HepG2 (cell line): ENCODE results near the gene PTPN22. TPM values are rescaled to one million over a fixed set of nuclear protein-coding genes. Genes with fewer than 3 reads are reported as not detected.
A peak's percentile ranks its signal among the peaks of the same experiment; 100 is the strongest.

Experiments
- E2F2 ChIP-seq: sonication (generic); formaldehyde crosslinking; IDR thresholded peaks from 2 replicates; pipeline ENCODE4 v1.4.0; 2020; ENCODE audit warnings: missing genetic modification reagents, borderline replicate concordance
- ETS1 ChIP-seq: sonication (generic); formaldehyde crosslinking; IDR thresholded peaks from 2 replicates; pipeline ENCODE4 v1.4.0; 2020; ENCODE audit warnings: missing genetic modification reagents
- MAX ChIP-seq: IDR thresholded peaks from 2 replicates; pipeline ENCODE4 v1.6.1; 2012; ENCODE audit warnings: inconsistent platforms
- MED13 ChIP-seq: sonication (generic); formaldehyde crosslinking; IDR thresholded peaks from 2 replicates; pipeline ENCODE4 v1.5.0; 2020; ENCODE audit warnings: missing genetic modification reagents
- MYPOP ChIP-seq: sonication (generic); formaldehyde crosslinking; IDR thresholded peaks from 2 replicates; pipeline ENCODE4 v1.8.1; 2023; ENCODE audit warnings: mild to moderate bottlenecking, moderate library complexity, missing genetic modification reagents
- NFKB2 ChIP-seq: sonication (generic); formaldehyde crosslinking; IDR thresholded peaks from 2 replicates; pipeline ENCODE4 v1.4.0; 2020; ENCODE audit warnings: missing genetic modification reagents, borderline replicate concordance
- NFYB ChIP-seq: sonication (generic); formaldehyde crosslinking; IDR thresholded peaks from 2 replicates; pipeline ENCODE4 v1.4.0; 2020; ENCODE audit warnings: missing genetic modification reagents
- PCBP1 ChIP-seq: fragments of 200-400 bp; formaldehyde crosslinking; IDR thresholded peaks from 2 replicates; pipeline ENCODE4 v1.6.1; 2017; ENCODE audit warnings: mild to moderate bottlenecking, low read depth, low read length, borderline replicate concordance
- POGK ChIP-seq: sonication (generic); formaldehyde crosslinking; conservative IDR thresholded peaks from 2 replicates; pipeline ENCODE4 v1.8.0; 2022; ENCODE audit warnings: mild to moderate bottlenecking, moderate library complexity, missing genetic modification reagents
- POLR2A ChIP-seq, 2 experiments: IDR thresholded peaks; 2 replicates each; pipeline ENCODE4 v1.6.1; 2011; ENCODE audit warnings: low read depth in 2 of 2, low read length in 2 of 2, mild to moderate bottlenecking in 1 of 2, moderate library complexity in 1 of 2; ENCODE audit not compliant: insufficient read depth in 1 of 2
- SCMH1 ChIP-seq: sonication (generic); formaldehyde crosslinking; IDR thresholded peaks from 2 replicates; pipeline ENCODE4 v1.9.0; 2021; ENCODE audit warnings: missing genetic modification reagents, mild to moderate bottlenecking, borderline replicate concordance
- TRAFD1 ChIP-seq: sonication (generic); formaldehyde crosslinking; IDR thresholded peaks from 2 replicates; pipeline ENCODE4 v1.5.1; 2020; ENCODE audit warnings: missing genetic modification reagents, mild to moderate bottlenecking, borderline replicate concordance
- ZBTB10 ChIP-seq: sonication (generic); formaldehyde crosslinking; IDR thresholded peaks from 2 replicates; pipeline ENCODE4 v1.4.0; 2020; ENCODE audit warnings: missing genetic modification reagents, borderline replicate concordance
- ZNF143 ChIP-seq: sonication (generic); formaldehyde crosslinking; IDR thresholded peaks from 2 replicates; pipeline ENCODE4 v1.4.0; 2020; ENCODE audit warnings: missing genetic modification reagents
- ZNF253 ChIP-seq: sonication (generic); formaldehyde crosslinking; IDR thresholded peaks from 2 replicates; pipeline ENCODE4 v1.8.0; 2022; ENCODE audit warnings: mild to moderate bottlenecking, missing genetic modification reagents, borderline replicate concordance
- ZNF33A ChIP-seq: sonication (generic); formaldehyde crosslinking; IDR thresholded peaks from 2 replicates; pipeline ENCODE4 v1.5.1; 2020; ENCODE audit warnings: missing genetic modification reagents, mild to moderate bottlenecking, moderate library complexity, borderline replicate concordance
- ZNF431 ChIP-seq: sonication (generic); formaldehyde crosslinking; IDR thresholded peaks from 2 replicates; pipeline ENCODE4 v1.9.0; 2022; ENCODE audit warnings: missing genetic modification reagents, low read depth, mild to moderate bottlenecking, borderline replicate concordance
- ZSCAN31 ChIP-seq: sonication (generic); formaldehyde crosslinking; IDR thresholded peaks from 2 replicates; pipeline ENCODE4 v1.5.0; 2020; ENCODE audit warnings: low read depth, mild to moderate bottlenecking, missing genetic modification reagents
- polyA plus RNA-seq, 8 experiments: library from polyadenylated mRNA; depleted of rRNA in 3 of 8; stranded (reverse) in 7 of 8; unstranded in 1 of 8; fragments of >200 nt; fragmentation: Illumina TruSeq in 4 of 8; extraction: Trizol in 4 of 8; gene quantifications; 2 replicates each; pipeline versions ENCODE4 v1.2.1 to v1.2.3, GENCODE V29; 2011 to 2016; ENCODE audit warnings: low read depth in 4 of 8, missing spikeins in 1 of 8, mixed read lengths in 1 of 8; ENCODE audit not compliant: insufficient read depth in 1 of 8
- total RNA-seq, 5 experiments: library from RNA; depleted of rRNA; stranded (reverse); fragments of >200 nt; fragmentation: Illumina TruSeq; extraction: Trizol; gene quantifications; 2 replicates each; pipeline ENCODE4 v1.2.3, GENCODE V29; 2016; ENCODE audit warnings: low read depth in 1 of 5

The PTPN22 gene
- total and polyA plus RNA-seq, 2 of the 13 experiments (the other 11 are each of a cell fraction or from before 2014, with no cell fraction given): not detected

GRCh38 chr1:113905435-113905861 lies 33.9 kb upstream of the PTPN22 start (continued):
- TF ChIP-seq ZBTB10 (CRISPR knock-in tag): 0 out of 2 replicates have a peak, but pooled peaks have one; percentile 39
- TF ChIP-seq NFYB: no peak
- TF ChIP-seq MYPOP (CRISPR knock-in tag): no peak
- TF ChIP-seq NFKB2: 0 out of 2 replicates have a peak, but pooled peaks have one; percentile 28
- no peak for TF ChIP-seq SCMH1
- 0 out of 2 replicates have a peak, but pooled peaks have one; percentile 38 for TF ChIP-seq ZNF33A (CRISPR knock-in tag)
- TF ChIP-seq ZSCAN31 (CRISPR knock-in tag): 0 out of 2 replicates have a peak, but pooled peaks have one; percentile 18
- TF ChIP-seq POGK (CRISPR knock-in tag): 0 out of 2 replicates have a peak, but pooled peaks have one; percentile 23
- 0 out of 2 replicates have a peak, but pooled peaks have one; percentile 4 for TF ChIP-seq PCBP1
- TF ChIP-seq ZNF143: peak; percentile 13; the same call in 1 of the 2 replicates
- peak; percentile 12; the same call in 1 of the 2 replicates for TF ChIP-seq E2F2 (CRISPR knock-in tag)
- no peak for TF ChIP-seq ETS1 (CRISPR knock-in tag)
- no peak for TF ChIP-seq TRAFD1 (CRISPR knock-in tag)
- TF ChIP-seq POLR2A (IDR thresholded peaks at IDR 0.05; ENCODE audit: insufficient read depth in 1 of 2, low read depth in 2 of 2, low read length in 2 of 2): no peak
- 0 out of 2 replicates have a peak, but pooled peaks have one; percentile 40 for TF ChIP-seq ZNF431 (CRISPR knock-in tag)
- TF ChIP-seq MAX: no peak
- TF ChIP-seq ZNF253: 0 out of 2 replicates have a peak, but pooled peaks have one; percentile 18
- no peak for TF ChIP-seq MED13 (CRISPR knock-in tag)
